K562 (cell line): Measurements from ENCODE around the gene CD38. TPM values are rescaled to one million over a fixed set of nuclear protein-coding genes. Genes with fewer than 3 reads are reported as not detected.

Source experiments
- ATF3 ChIP-seq, 2 experiments: fragments of 450-650 bp in 1 of 2; sonication (generic) in 1 of 2; formaldehyde crosslinking in 1 of 2; IDR thresholded peaks in 1 of 2; conservative IDR thresholded peaks in 1 of 2; 2 replicates each; pipeline versions ENCODE4 v1.6.1 to v1.8.1; 2016 to 2023; ENCODE audit warnings: mild to moderate bottlenecking in 2 of 2, moderate library complexity in 2 of 2, inconsistent platforms in 1 of 2, missing genetic modification reagents in 1 of 2
- KLF6 ChIP-seq: fragments of 250-450 bp; sonication (Bioruptor Pico); IDR thresholded peaks from 2 replicates; pipeline ENCODE4 v1.4.0; 2020; ENCODE audit warnings: mild to moderate bottlenecking, moderate library complexity, borderline replicate concordance
- PTRF ChIP-seq: fragments of 450-650 bp; IDR thresholded peaks from 2 replicates; pipeline ENCODE4 v1.6.1; 2016; ENCODE audit warnings: mild to moderate bottlenecking, missing genetic modification characterization, missing compliant biosample characterization
- REST ChIP-seq, 2 experiments: fragments of 450-650 bp; formaldehyde crosslinking in 1 of 2; IDR thresholded peaks; 2 replicates each; pipeline versions ENCODE4 v1.4.0 to v1.6.1; 2014 to 2020; ENCODE audit warnings: mild to moderate bottlenecking in 2 of 2, borderline replicate concordance in 1 of 2, low read depth in 1 of 2
- polyA plus RNA-seq, 8 experiments: library from polyadenylated mRNA; depleted of rRNA in 4 of 8; stranded (reverse) in 5 of 8; unstranded in 3 of 8; fragments of >200 nt; fragmentation: Nextera tagmentation in 2 of 8; fragmentation: Illumina TruSeq in 1 of 8; extraction: Ambion mirVana in 2 of 8; extraction: Trizol in 1 of 8; gene quantifications; 2 replicates each; pipeline versions ENCODE4 v1.2.1 to v1.2.3, GENCODE V29; 2011 to 2014; ENCODE audit warnings: inconsistent platforms in 1 of 8, missing spikeins in 1 of 8
- total RNA-seq, 7 experiments: library from RNA; depleted of rRNA in 6 of 7; stranded (reverse); fragments of >200 nt in 6 of 7; fragmentation: Illumina TruSeq in 2 of 7; extraction: Trizol in 2 of 7; gene quantifications; 2 replicates each; pipeline versions ENCODE4 v1.2.1 to v1.2.3, GENCODE V29; 2011 to 2021; ENCODE audit warnings: low replicate concordance in 1 of 7

CD38 gene
- total and polyA plus RNA-seq, 9 of the 15 experiments (the other 6 are each of a cell fraction or from before 2014, with no cell fraction given): 0.04 to 0.06 (median 0.04) TPM; not detected in 5

- TF ChIP-seq ATF3 (IDR thresholded peaks at IDR 0.05) (no peak), ATF3 (CRISPR knock-in tag; conservative IDR thresholded peaks at IDR 0.05) (no peak), REST (IDR thresholded peaks at IDR 0.05; ENCODE audit: borderline replicate concordance) (no peak), REST (CRISPR knock-in tag; IDR thresholded peaks at IDR 0.05; ENCODE audit: low read depth) (no peak), PTRF (tag) (no peak), KLF6 (CRISPR knock-in tag) (no peak)
Measured at GRCh38 chr4:15847746-15848145, 69.6 kb downstream of the CD38 start (continued).
